HEK293 (cell line): ENCODE data around the gene NUTM2A.
"Not testable (repeated sequence)": the region's sequence is repeated elsewhere in the genome, so short reads cannot be mapped to it uniquely, and the experiment has no call there.

Source experiments
- CTCF ChIA-PET: fragments of 350-600 bp; formaldehyde crosslinking; extraction: SDS; loops from one replicate; lab custom pipeline; 2021; ENCODE audit warnings: antibody characterized with exemption; lab: Yijun Ruan, JAX
- POLR2A ChIA-PET: fragments of 300-600 bp; formaldehyde crosslinking; extraction: SDS; loops from one replicate; lab custom pipeline; 2020; ENCODE audit warnings: antibody characterized with exemption, inconsistent platforms; lab: Yijun Ruan, JAX
- H3K27ac ChIP-seq: fragments of 200-500 bp; sonication (Bioruptor generic); 2 replicates; pipeline ENCODE4 v1.5.1; 2014; ENCODE audit warnings: low read depth, low read length, control low read depth, inconsistent platforms; ENCODE audit errors: extremely low read depth
- H3K36me3 ChIP-seq, 2 experiments: fragments of 200-500 bp in 1 of 2; sonication (Bioruptor generic) in 1 of 2; 1 replicate in 1 of 2; 2 replicates in 1 of 2; pipeline ENCODE4 v1.5.1; 2014 to 2017; ENCODE audit warnings: inconsistent platforms in 2 of 2, low read length in 2 of 2; ENCODE audit not compliant: control insufficient read depth in 2 of 2, insufficient read depth in 1 of 2
- H3K4me1 ChIP-seq: fragments of 200-500 bp; sonication (Bioruptor generic); 2 replicates; pipeline ENCODE4 v1.5.1; 2014; ENCODE audit warnings: mild to moderate bottlenecking, low read length, inconsistent platforms; ENCODE audit not compliant: control insufficient read depth, insufficient read depth
- H3K4me3 ChIP-seq: 2 replicates; pipeline ENCODE4 v1.5.1; 2011; ENCODE audit warnings: low read depth, mild to moderate bottlenecking, control low read depth, low read length, moderate library complexity
- H3K9me3 ChIP-seq: fragments of 200-500 bp; sonication (Bioruptor generic); 2 replicates; pipeline ENCODE4 v1.5.1; 2014; ENCODE audit warnings: low read depth, low read length, inconsistent platforms; ENCODE audit not compliant: control insufficient read depth, insufficient read depth

NUTM2A gene

DNA sequence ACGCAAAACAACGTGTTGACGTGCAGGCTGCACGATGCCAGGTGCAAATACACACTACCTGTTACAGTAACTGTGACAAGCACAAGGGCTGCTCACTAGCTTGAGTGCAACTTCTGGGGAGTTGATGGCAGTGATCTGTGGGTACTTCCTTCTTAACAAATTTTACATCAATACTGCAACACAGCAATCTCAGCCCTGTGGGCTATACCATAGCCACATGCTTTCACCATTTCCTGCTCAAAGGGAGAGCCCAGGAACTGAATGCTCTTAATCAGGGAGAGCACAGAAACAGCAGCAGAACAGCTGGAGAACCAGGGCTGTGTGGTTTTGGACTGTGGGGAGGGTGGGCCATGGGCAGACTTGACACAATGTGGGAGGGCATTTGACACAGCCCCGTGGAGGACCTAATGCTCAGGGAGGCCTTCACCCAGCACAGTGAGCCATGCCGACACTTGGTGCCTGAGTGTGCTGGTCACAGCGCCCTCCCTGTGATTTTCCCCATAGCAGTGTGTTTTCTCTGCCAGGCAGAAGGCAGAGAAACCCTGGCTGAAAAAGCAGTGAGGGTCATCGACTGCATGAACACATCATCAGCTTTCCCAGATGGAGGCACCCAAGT lies 12.0 kb upstream of the NUTM2A start:
- POLR2A ChIA-PET, CTCF ChIA-PET, H3K4me3 ChIP-seq, H3K9me3 ChIP-seq, H3K4me1 ChIP-seq, H3K36me3 ChIP-seq, H3K27ac ChIP-seq: not testable (repeated sequence)

DNA sequence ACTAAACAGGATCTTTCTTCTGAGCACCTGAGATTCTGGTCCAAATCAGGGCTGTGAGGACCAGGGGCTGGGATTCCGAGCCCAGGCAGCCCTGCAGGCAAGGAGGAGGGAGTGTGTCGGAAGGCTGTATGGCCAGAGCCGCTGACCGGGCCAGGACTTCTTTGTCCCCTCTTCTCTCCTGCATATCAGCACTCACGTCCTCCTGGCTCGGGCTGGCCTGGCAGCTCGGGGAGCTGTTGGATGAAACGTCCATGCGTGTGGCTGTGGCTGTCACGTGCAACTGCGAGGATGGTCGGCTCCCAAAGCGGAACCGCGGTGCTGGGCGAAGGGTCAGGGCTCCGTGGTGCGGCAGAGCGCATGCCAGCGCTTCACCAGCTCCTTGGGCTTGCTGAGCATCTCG lies 11.4 kb upstream of the NUTM2A start:
- POLR2A ChIA-PET, H3K27ac ChIP-seq, H3K9me3 ChIP-seq, CTCF ChIA-PET, H3K4me3 ChIP-seq, H3K4me1 ChIP-seq, H3K36me3 ChIP-seq: not testable (repeated sequence)

GRCh38 chr10:87216120-87216519 lies 9.1 kb upstream of the NUTM2A start:
- H3K27ac ChIP-seq, H3K4me3 ChIP-seq, POLR2A ChIA-PET, H3K9me3 ChIP-seq, H3K36me3 ChIP-seq, H3K4me1 ChIP-seq: not testable (repeated sequence)
- CTCF ChIA-PET, result interaction anchor here (0.5 to 0.6 kb wide), 2 partner anchors 95 to 557 kb away, joined by 3 read pairs; no protein-coding TSS in a partner anchor

GRCh38 chr10:87219370-87219769 lies 5.9 kb upstream of the NUTM2A start:
- H3K27ac ChIP-seq, H3K36me3 ChIP-seq, H3K4me3 ChIP-seq, H3K4me1 ChIP-seq, POLR2A ChIA-PET, CTCF ChIA-PET, H3K9me3 ChIP-seq: not testable (repeated sequence)

DNA sequence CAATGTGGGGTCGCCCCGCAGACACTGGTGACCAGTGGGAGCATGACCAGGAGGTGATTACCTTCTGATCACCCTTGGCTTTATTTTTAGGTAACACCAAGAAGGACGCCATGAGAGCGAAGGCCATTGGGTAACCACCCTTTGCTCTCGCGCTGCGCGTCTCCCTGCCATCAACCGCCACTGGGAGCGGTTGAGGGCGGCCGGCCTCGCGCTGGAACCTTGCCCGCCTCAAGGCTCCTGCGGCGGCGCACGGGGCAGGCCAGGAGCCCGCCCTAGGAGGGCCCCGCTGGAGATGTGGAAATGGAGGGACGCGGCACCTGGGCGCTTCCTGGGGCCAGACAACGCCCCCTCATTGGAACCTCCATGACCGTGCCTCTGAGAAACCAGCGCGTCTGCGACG lies 2.5 kb upstream of the NUTM2A start:
- POLR2A ChIA-PET, H3K4me3 ChIP-seq, H3K36me3 ChIP-seq, H3K4me1 ChIP-seq, H3K27ac ChIP-seq, H3K9me3 ChIP-seq, CTCF ChIA-PET: not testable (repeated sequence)

DNA sequence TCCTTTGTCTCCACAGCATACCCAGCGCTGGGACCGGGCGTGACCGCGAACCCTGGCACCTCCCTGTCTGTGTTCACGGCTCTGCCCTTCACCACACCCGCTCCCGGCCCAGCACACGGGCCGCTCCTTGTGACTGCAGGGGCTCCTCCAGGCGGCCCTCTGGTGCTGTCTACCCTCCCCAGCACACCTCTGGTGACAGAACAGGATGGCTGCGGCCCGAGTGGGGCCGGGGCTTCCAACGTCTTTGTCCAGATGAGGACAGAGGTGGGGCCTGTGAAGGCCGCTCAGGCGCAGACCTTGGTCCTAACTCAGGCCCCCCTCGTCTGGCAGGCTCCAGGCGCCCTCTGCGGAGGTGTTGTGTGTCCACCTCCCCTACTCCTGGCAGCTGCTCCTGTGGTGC lies 3.0 kb downstream of the NUTM2A start:
- H3K4me1 ChIP-seq, H3K4me3 ChIP-seq, H3K27ac ChIP-seq, H3K9me3 ChIP-seq, POLR2A ChIA-PET, CTCF ChIA-PET, H3K36me3 ChIP-seq: not testable (repeated sequence)

GRCh38 chr10:87229211-87229610 lies 4.0 kb downstream of the NUTM2A start:
- POLR2A ChIA-PET, H3K36me3 ChIP-seq, H3K4me1 ChIP-seq, H3K27ac ChIP-seq, CTCF ChIA-PET, H3K9me3 ChIP-seq, H3K4me3 ChIP-seq: not testable (repeated sequence)

DNA sequence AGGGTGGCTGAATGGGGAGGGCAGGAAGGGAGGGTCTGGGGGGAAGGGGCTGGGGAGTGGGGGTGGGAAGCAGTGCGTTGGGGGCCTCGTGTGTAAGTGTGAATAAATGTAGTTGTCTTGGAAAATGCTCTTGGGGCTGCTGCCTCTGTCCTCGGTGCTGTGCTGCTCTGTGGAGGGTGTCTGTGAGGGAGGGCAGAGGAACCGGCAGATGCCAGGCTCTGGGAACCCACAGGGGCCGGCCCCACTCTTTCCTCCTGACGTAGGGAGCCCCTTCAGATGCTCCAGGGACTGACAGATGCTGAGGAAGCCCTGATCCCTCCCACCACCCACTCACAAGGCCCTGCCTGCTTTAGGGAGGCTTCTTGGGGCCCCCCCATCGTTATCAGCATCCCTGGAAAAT lies 9.6 kb downstream of the NUTM2A start:
- H3K9me3 ChIP-seq, H3K4me3 ChIP-seq, H3K36me3 ChIP-seq, CTCF ChIA-PET, POLR2A ChIA-PET, H3K4me1 ChIP-seq, H3K27ac ChIP-seq: not testable (repeated sequence)

GRCh38 chr10:87237244-87237643 lies 12.0 kb downstream of the NUTM2A start:
- CTCF ChIA-PET, POLR2A ChIA-PET, H3K4me3 ChIP-seq, H3K9me3 ChIP-seq, H3K36me3 ChIP-seq, H3K27ac ChIP-seq, H3K4me1 ChIP-seq: not testable (repeated sequence)

DNA sequence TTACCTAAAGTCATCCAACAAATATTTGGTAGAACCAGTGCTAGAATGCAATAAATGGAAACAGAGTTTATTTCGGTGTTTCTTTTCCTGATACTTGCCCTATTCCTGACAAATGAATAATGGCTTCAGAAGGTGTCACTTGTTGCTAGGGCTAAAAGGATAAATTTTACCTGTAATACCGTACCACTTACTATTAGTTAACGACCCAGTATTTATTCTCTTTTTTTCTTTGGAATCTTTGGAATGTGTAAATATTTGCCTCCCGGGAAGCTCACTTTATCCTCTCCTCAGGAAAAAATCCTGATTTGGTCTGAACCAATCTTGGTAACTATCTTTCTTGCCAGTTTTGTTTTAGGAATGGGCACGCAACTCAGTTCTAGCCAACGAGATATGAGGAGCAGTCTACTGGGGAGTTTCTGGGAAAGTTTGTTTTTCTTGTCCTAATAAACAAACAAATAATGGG lies 14.1 kb downstream of the NUTM2A start:
- H3K36me3 ChIP-seq, H3K4me1 ChIP-seq, H3K4me3 ChIP-seq, H3K9me3 ChIP-seq, CTCF ChIA-PET, H3K27ac ChIP-seq, POLR2A ChIA-PET: not testable (repeated sequence)

GRCh38 chr10:87242192-87242591 lies 16.9 kb downstream of the NUTM2A start:
- H3K36me3 ChIP-seq, POLR2A ChIA-PET, H3K27ac ChIP-seq, H3K4me3 ChIP-seq, H3K4me1 ChIP-seq, H3K9me3 ChIP-seq, CTCF ChIA-PET: not testable (repeated sequence)
